Omental fat pad (tissue), 4 donors: ENCODE measurements around the gene FIGNL2. TPM values are rescaled to one million over a fixed set of nuclear protein-coding genes. Genes with fewer than 3 reads are reported as not detected.

ENCODE experiments used
- ATAC-seq: fragments of 150-250 bp; one replicate; pipeline ENCODE4 v1.9.1; 2016; ENCODE audit warnings: mild to moderate bottlenecking, moderate library complexity; ENCODE audit not compliant: low FRiP score
- DNase-seq: peaks from one replicate; pipeline ENCODE4 v3.0.0-alpha.2; 2019; ENCODE audit warnings: low spot score
- CTCF ChIP-seq, 3 donors: fragments of 450-650 bp; IDR thresholded peaks; one replicate each; pipeline ENCODE4 v1.5.1; 2016 to 2017; ENCODE audit warnings: antibody characterized with exemption in 3 of 3, mild to moderate bottlenecking in 3 of 3, moderate library complexity in 2 of 3
- total RNA-seq, 4 donors: library from RNA; depleted of rRNA; stranded (reverse); fragments of >200 nt; gene quantifications; one replicate each; pipeline ENCODE4 v1.1.0, GENCODE V29; 2016

FIGNL2 gene
- total RNA-seq, 4 donors from 2014 or later: 0.24 to 0.63 (median 0.63) TPM; not detected in 1

GRCh38 chr12:51797301-51797700, 51.2 kb downstream of the FIGNL2 start:
- TF ChIP-seq CTCF (IDR thresholded peaks at IDR 0.05): no peak
- ATAC-seq: no peak
- DNase-seq: no peak

- no peak for DNase-seq
- ATAC-seq: no peak
- no peak for TF ChIP-seq CTCF (IDR thresholded peaks at IDR 0.05)
Measured at GRCh38 chr12:51793201-51793600, 55.3 kb downstream of the FIGNL2 start.

GRCh38 chr12:51792417-51792816, 56.1 kb downstream of the FIGNL2 start:
- DNase-seq: no peak
- no peak for TF ChIP-seq CTCF (IDR thresholded peaks at IDR 0.05)
- ATAC-seq: no peak

- DNase-seq (no peak), ATAC-seq (no peak)
- no peak for TF ChIP-seq CTCF (IDR thresholded peaks at IDR 0.05)
Measured at GRCh38 chr12:51788876-51789275, 59.6 kb downstream of the FIGNL2 start.

GRCh38 chr12:51785906-51786305, 62.6 kb downstream of the FIGNL2 start:
- no peak for DNase-seq
- no peak for TF ChIP-seq CTCF (IDR thresholded peaks at IDR 0.05)

DNA sequence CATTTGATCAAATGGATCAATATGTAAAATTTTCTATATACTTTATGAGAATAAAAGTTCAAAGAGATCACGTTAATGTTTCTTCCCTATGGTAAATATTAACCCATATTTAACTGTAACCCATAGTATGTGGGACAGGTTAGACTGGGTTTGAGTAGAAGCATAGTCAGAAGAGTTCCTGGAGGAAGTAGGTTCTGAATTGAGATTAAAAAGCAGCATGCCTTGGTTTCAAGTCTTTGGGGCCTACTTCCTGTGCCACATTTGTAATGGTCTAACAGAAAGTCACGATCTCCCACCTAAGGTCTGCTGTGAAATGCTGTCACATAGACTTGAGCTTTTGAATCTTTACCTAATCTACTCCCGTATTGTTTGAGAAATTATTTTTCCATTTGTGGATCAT, 63.8 kb downstream of the FIGNL2 start:
- no peak for TF ChIP-seq CTCF (IDR thresholded peaks at IDR 0.05)
- ATAC-seq: no peak
- no peak for DNase-seq

More at GRCh38 chr12:51785906-51786305, 62.6 kb downstream of the FIGNL2 start:
- no peak for ATAC-seq

DNA sequence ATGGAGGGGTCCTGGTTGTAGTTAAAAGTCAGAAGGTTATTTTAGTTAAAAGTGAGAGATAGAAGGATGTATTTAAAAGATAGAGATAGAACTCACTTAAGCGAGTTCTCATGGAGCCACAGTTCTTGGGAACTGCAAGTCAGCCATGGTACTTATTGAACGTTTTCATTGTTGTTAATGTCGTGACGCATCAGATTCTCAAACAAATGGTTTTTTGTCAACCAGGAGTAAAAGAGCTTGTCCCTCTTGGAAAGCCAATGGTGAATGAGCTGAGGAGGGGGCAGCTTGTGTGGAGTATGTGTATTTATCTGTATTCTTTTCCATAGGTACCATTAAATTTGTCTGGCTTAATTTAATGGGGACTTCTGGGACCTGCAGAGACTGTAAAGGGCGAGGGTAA, 68.6 kb downstream of the FIGNL2 start:
- DNase-seq (no peak), ATAC-seq (no peak)
- no peak for TF ChIP-seq CTCF (IDR thresholded peaks at IDR 0.05)
